Transverse colon (tissue), 4 donors: ENCODE measurements around the gene ARNT2. TPM values are rescaled to one million over a fixed set of nuclear protein-coding genes. Genes with fewer than 3 reads are reported as not detected.

Experiments
- DNase-seq: peaks from one replicate; pipeline ENCODE4 v3.0.0-alpha.2; 2019
- H3K27ac ChIP-seq, 4 donors: fragments of 200-600 bp; sonication (generic); 2 replicates each; pipeline ENCODE4 v1.5.1; 2016 to 2018; ENCODE audit warnings: inconsistent platforms in 4 of 4
- H3K27me3 ChIP-seq: fragments of 200-600 bp; sonication (generic); 2 replicates; pipeline ENCODE4 v1.5.1; 2017; ENCODE audit warnings: inconsistent platforms
- H3K36me3 ChIP-seq, 4 donors: fragments of 200-600 bp; sonication (generic); 2 replicates each; pipeline ENCODE4 v1.5.1; 2017 to 2019; ENCODE audit warnings: inconsistent platforms in 4 of 4
- H3K4me1 ChIP-seq, 4 donors: fragments of 200-600 bp; sonication (generic); 2 replicates each; pipeline ENCODE4 v1.5.1; 2017 to 2020; ENCODE audit warnings: inconsistent platforms in 4 of 4
- H3K4me3 ChIP-seq, 4 donors: fragments of 200-600 bp; sonication (generic); 1 replicate in 1 of 4; 2 replicates in 3 of 4; pipeline versions ENCODE4 v1.5.1 to v1.6.1; 2017 to 2019; ENCODE audit warnings: inconsistent platforms in 4 of 4
- H3K9me3 ChIP-seq, 2 donors: fragments of 200-600 bp; sonication (generic); 2 replicates each; pipeline ENCODE4 v1.5.1; 2017 to 2019; ENCODE audit warnings: inconsistent platforms in 2 of 2
- EP300 ChIP-seq: sonication (generic); formaldehyde crosslinking; IDR thresholded peaks from one replicate; pipeline ENCODE4 v1.6.1; 2017; ENCODE audit warnings: antibody characterized with exemption, low read depth
- POLR2A ChIP-seq: fragments of 450-650 bp; IDR thresholded peaks from one replicate; pipeline ENCODE4 v1.6.1; 2016; ENCODE audit warnings: antibody characterized with exemption, mild to moderate bottlenecking, moderate library complexity
- POLR2AphosphoS5 ChIP-seq, 3 donors: sonication (generic); formaldehyde crosslinking; IDR thresholded peaks; one replicate each; pipeline ENCODE4 v1.6.1; 2016; ENCODE audit warnings: antibody characterized with exemption in 3 of 3
- WGBS, 2 donors: methylation state at CpG; one replicate each; pipeline ENCODE4 v1.1.5; 2018; ENCODE audit warnings: low coverage in 1 of 2; 5-methylcytosine and 5-hydroxymethylcytosine counted together
- in situ Hi-C, 4 donors: fragments of 200-750 bp; cut with MboI; loops; one replicate each; pipeline versions ENCODE4 v1.15.0 to v1.15.1; 2017; ENCODE audit warnings: low sequenced_read_pairs in 3 of 4, low pct_ligation_motif_present in 1 of 4, low pct_unique_long_range_greater_than_20kb in 1 of 4
- intact Hi-C: fragments of 100-400 bp; cut with DNase I; formaldehyde crosslinking; loops from one replicate; pipeline ENCODE4 v1.15.1; 2023; ENCODE audit warnings: low total_unique reads
- total RNA-seq, 4 donors: library from RNA; depleted of rRNA; stranded (reverse); fragments of >200 nt; gene quantifications; one replicate each; pipeline ENCODE4 v1.1.0, GENCODE V29; 2016
- TF ChIP-seq, protein P1 (sequence below), 5 experiments: fragments of 200-600 bp in 3 of 5; fragments of 450-650 bp in 2 of 5; sonication (generic) in 3 of 5; IDR thresholded peaks; 1 replicate in 2 of 5; 2 replicates in 3 of 5; pipeline ENCODE4 v1.5.1; 2016 to 2017; ENCODE audit warnings: antibody characterized with exemption in 5 of 5, inconsistent platforms in 3 of 5, mild to moderate bottlenecking in 2 of 5, moderate library complexity in 1 of 5

ARNT2 gene
- total RNA-seq, 4 donors from 2014 or later, result 1.9 to 4.0 (median 2.5) TPM; not detected in 1

DNA sequence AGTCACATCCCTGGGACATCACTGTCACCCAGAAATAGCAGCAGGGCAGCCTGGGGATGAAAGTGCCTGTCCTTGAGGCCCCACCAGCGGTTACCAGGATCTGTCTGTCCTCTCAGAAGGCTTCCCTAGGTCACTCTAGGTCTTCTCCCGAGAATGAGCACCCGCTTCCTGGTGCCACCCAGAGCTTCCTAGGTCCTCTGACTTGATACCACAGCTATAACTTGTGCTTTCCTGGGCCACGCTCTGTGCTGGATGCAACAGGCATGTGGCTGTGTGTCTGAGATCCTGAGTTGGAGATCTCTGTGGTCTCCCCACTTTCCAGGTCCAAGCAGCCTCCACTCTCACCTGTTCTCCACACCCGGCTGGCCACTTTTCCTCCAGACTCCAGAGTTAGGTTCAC lies 25.8 kb downstream of the ARNT2 start:
- in situ Hi-C loops, result no loop called here
- Histone ChIP-seq H3K9me3 (no peaks in the 10 kb centered on the region), H3K27me3 (no peaks in the 10 kb centered on the region), H3K27ac (no peak overlapping the region), H3K4me3 (no peak overlapping the region), H3K4me1 (no peaks in the 10 kb centered on the region), H3K36me3 (no peaks in the 10 kb centered on the region)
- intact Hi-C loops, result no loop called here
- WGBS, 2 donors, result 86% methylated on average over 4 of the region's 5 CpGs; no CpG with 5 or more reads in 1 of the 2 donors
- no peak for DNase-seq
- TF ChIP-seq POLR2A, result no peak
- TF ChIP-seq, protein P1, sequence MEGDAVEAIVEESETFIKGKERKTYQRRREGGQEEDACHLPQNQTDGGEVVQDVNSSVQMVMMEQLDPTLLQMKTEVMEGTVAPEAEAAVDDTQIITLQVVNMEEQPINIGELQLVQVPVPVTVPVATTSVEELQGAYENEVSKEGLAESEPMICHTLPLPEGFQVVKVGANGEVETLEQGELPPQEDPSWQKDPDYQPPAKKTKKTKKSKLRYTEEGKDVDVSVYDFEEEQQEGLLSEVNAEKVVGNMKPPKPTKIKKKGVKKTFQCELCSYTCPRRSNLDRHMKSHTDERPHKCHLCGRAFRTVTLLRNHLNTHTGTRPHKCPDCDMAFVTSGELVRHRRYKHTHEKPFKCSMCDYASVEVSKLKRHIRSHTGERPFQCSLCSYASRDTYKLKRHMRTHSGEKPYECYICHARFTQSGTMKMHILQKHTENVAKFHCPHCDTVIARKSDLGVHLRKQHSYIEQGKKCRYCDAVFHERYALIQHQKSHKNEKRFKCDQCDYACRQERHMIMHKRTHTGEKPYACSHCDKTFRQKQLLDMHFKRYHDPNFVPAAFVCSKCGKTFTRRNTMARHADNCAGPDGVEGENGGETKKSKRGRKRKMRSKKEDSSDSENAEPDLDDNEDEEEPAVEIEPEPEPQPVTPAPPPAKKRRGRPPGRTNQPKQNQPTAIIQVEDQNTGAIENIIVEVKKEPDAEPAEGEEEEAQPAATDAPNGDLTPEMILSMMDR (IDR thresholded peaks at IDR 0.05), result no peak
- TF ChIP-seq POLR2AphosphoS5 (IDR thresholded peaks at IDR 0.05), result no peak
- TF ChIP-seq EP300, result no peak

DNA sequence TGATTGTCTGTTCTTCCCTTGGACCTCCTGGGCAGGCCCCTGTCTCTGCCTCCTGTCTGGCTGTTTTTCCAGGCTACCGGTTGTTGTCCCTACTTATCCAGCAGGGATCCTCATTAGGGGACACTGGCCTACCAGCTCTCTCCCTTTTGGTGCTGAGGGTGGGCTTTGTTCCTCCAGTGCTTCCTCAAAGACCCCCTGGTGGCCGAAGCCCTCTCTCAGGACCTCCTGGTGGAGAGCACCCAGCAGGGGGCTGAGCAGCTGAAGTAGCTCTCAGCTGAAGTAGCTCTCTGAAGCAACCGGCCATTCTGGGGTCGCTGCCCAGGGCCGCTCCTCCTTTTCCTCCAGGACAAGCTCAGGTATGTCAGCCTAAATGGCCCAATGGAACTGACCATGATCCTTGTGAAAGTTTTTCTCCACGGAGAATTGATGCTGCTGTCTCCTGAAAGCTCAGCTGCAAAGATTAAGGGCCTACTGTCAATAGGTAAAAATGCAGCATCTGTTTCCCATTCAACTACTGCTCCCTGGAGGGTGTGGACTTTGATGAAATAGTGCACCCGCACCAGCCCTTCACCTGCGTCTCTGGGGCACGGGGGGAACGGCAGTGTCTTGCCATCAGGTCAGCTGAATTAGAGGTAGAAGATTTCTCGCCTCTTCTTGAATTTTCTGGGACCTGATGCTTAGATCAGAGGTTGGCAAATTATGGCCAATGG lies 27.6 kb downstream of the ARNT2 start:
- no peak for DNase-seq
- Histone ChIP-seq H3K27me3 (no peaks in the 10 kb centered on the region), H3K9me3 (no peaks in the 10 kb centered on the region), H3K4me3 (no peak overlapping the region), H3K27ac (no peak overlapping the region), H3K36me3 (no peaks in the 10 kb centered on the region), H3K4me1 (no peaks in the 10 kb centered on the region)
- WGBS, 2 donors, result 75% methylated on average over 11 of the region's 11 CpGs; no CpG with 5 or more reads in 1 of the 2 donors
- in situ Hi-C loops, result no loop called here
- intact Hi-C loops, result no loop called here
- TF ChIP-seq EP300, result no peak
- no peak for TF ChIP-seq POLR2AphosphoS5 (IDR thresholded peaks at IDR 0.05)
- TF ChIP-seq, protein P1 (IDR thresholded peaks at IDR 0.05), result no peak
- TF ChIP-seq POLR2A, result no peak

DNA sequence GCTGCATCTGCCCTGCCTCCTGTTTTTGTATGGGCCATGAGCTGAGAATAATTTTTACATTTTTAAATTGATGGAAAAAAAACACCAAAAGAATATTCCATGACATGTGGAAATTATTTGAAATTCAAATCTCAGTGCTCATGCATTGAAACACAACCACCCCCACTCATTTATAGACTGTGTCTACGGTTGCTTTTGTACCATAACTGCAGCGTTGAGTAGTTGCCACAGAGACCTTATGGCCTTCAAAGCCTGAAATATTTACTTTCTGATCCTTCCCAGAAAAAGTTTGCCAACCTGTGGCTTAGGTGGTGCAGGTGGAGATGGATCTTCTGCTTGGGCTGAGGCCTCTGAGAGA lies 28.1 kb downstream of the ARNT2 start:
- Histone ChIP-seq H3K4me1 (no peaks in the 10 kb centered on the region), H3K27ac (no peak overlapping the region), H3K9me3 (no peaks in the 10 kb centered on the region), H3K4me3 (no peak overlapping the region), H3K36me3 (no peaks in the 10 kb centered on the region), H3K27me3 (no peaks in the 10 kb centered on the region)
- in situ Hi-C loops, result no loop called here
- intact Hi-C loops, result no loop called here
- TF ChIP-seq POLR2A (no peak), POLR2AphosphoS5 (IDR thresholded peaks at IDR 0.05) (no peak), EP300 (no peak)
- TF ChIP-seq, protein P1 (IDR thresholded peaks at IDR 0.05), result no peak
- 53 to 87% methylated on average over 2 of the region's 2 CpGs for WGBS, 2 donors
- no peak for DNase-seq

DNA sequence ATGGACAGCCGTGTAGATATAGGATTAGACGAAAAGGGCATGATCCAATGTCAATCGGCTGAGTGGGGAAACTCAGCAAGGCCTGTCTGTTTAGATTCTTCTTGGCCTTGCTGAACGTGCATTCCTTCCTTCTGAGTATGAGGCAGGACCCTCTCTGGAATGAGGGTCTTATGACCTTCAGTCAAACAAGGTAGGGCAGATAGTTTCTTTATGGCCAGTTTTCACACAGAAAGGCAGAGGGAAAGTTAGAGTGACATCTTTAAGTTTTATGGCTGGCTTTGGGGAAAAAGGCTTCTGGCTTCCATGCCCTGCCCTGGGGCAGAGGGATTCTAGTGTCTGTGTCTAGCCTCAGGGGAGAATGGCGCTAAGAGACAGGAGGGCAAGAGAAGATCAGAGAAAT lies 29.7 kb downstream of the ARNT2 start:
- Histone ChIP-seq H3K4me1 (no peaks in the 10 kb centered on the region), H3K27ac (no peak overlapping the region), H3K9me3 (no peaks in the 10 kb centered on the region), H3K36me3 (no peaks in the 10 kb centered on the region), H3K27me3 (no peaks in the 10 kb centered on the region), H3K4me3 (no peak overlapping the region)
- intact Hi-C loops, result no loop called here
- TF ChIP-seq, protein P1 (IDR thresholded peaks at IDR 0.05), result no peak
- no peak for TF ChIP-seq POLR2AphosphoS5 (IDR thresholded peaks at IDR 0.05)
- no peak for TF ChIP-seq POLR2A
- no peak for TF ChIP-seq EP300
- DNase-seq, result no peak
- 87 to 89% methylated on average over 4 to 5 of the region's 5 CpGs for WGBS, 2 donors
- in situ Hi-C loops, result no loop called here
